K562 (cell line): ENCODE results near the gene CEP70.

Experiments used
- DPF2 ChIP-seq: fragments of 450-650 bp; IDR thresholded peaks from 2 replicates; pipeline ENCODE4 v1.6.1; 2016
- MTF1 ChIP-seq: fragments of 250-450 bp; sonication (Bioruptor Pico); IDR thresholded peaks from 2 replicates; pipeline ENCODE4 v1.9.0; 2021; ENCODE audit warnings: moderate library complexity, mild to moderate bottlenecking, inconsistent platforms, borderline replicate concordance
- SREBF1 ChIP-seq: fragments of 150-350 bp; IDR thresholded peaks from 2 replicates; pipeline ENCODE4 v1.6.1; 2014; ENCODE audit warnings: antibody characterized with exemption, low read depth, low read length, borderline replicate concordance
- TF ChIP-seq, protein P1 (sequence below): sonication (generic); formaldehyde crosslinking; IDR thresholded peaks from 2 replicates; pipeline ENCODE4 v1.8.0; 2022; ENCODE audit warnings: mild to moderate bottlenecking, missing genetic modification reagents
- TF ChIP-seq, protein P2 (sequence below), 3 experiments: IDR thresholded peaks in 2 of 3; conservative IDR thresholded peaks in 1 of 3; 2 replicates each; pipeline ENCODE4 v1.5.1; 2011 to 2012; ENCODE audit warnings: low read length in 3 of 3, mild to moderate bottlenecking in 3 of 3, control low read depth in 2 of 3, improper control_type of control experiment in 1 of 3, inconsistent platforms in 1 of 3, low read depth in 1 of 3, mixed read lengths in 1 of 3, moderate library complexity in 1 of 3; ENCODE audit not compliant: insufficient read depth in 2 of 3
- TF ChIP-seq, protein P3 (sequence below), 3 experiments: fragments of 200-800 bp in 1 of 3; fragments of 250-450 bp in 1 of 3; fragments of 450-650 bp in 1 of 3; sonication (Bioruptor Pico) in 1 of 3; sonication (Bioruptor generic) in 1 of 3; formaldehyde crosslinking in 1 of 3; IDR thresholded peaks; 2 replicates each; pipeline versions ENCODE4 v1.6.1 to v1.8.0; 2016 to 2022; ENCODE audit warnings: mild to moderate bottlenecking in 2 of 3, missing genetic modification characterization in 2 of 3, missing compliant biosample characterization in 1 of 3, moderate library complexity in 1 of 3
- TF ChIP-seq, protein P4 (sequence below): sonication (generic); formaldehyde crosslinking; IDR thresholded peaks from 2 replicates; pipeline ENCODE4 v1.8.1; 2023; ENCODE audit warnings: missing genetic modification reagents, mild to moderate bottlenecking, borderline replicate concordance
- TF ChIP-seq, protein P5 (sequence below): sonication (generic); formaldehyde crosslinking; IDR thresholded peaks from 2 replicates; pipeline ENCODE4 v1.8.0; 2022; ENCODE audit warnings: missing genetic modification reagents, mild to moderate bottlenecking, borderline replicate concordance

DNA sequence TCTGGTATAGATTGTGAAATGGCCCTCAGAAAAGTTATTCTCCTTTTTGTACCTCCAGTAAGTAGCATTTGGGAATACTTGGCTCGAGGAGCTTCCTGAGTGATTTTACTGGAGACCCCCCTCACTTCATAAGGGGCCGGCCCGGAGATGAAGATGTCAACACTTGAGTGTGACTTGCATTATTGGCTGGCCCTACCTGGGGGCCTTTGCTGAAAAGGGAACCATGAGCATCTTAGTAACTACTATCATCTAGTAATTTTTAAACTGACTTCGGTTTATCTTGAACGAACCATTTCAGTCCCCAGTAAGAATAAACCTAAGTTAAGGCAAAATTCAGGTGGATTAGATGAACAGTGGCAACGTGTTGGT, 15.8 kb upstream of the CEP70 start:
- TF ChIP-seq, protein P1, sequence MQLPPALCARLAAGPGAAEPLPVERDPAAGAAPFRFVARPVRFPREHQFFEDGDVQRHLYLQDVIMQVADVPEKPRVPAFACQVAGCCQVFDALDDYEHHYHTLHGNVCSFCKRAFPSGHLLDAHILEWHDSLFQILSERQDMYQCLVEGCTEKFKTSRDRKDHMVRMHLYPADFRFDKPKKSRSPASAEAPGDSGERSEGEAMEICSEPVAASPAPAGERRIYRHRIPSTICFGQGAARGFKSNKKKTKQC (CRISPR knock-in tag): no peak
- TF ChIP-seq DPF2 (no peak), MTF1 (CRISPR knock-in tag) (no peak), SREBF1 (no peak)
- TF ChIP-seq, protein P2, sequence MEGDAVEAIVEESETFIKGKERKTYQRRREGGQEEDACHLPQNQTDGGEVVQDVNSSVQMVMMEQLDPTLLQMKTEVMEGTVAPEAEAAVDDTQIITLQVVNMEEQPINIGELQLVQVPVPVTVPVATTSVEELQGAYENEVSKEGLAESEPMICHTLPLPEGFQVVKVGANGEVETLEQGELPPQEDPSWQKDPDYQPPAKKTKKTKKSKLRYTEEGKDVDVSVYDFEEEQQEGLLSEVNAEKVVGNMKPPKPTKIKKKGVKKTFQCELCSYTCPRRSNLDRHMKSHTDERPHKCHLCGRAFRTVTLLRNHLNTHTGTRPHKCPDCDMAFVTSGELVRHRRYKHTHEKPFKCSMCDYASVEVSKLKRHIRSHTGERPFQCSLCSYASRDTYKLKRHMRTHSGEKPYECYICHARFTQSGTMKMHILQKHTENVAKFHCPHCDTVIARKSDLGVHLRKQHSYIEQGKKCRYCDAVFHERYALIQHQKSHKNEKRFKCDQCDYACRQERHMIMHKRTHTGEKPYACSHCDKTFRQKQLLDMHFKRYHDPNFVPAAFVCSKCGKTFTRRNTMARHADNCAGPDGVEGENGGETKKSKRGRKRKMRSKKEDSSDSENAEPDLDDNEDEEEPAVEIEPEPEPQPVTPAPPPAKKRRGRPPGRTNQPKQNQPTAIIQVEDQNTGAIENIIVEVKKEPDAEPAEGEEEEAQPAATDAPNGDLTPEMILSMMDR (IDR thresholded peaks at IDR 0.05 in 2 of 3, conservative IDR thresholded peaks at IDR 0.05 in 1 of 3; ENCODE audit: insufficient read depth in 2 of 3, low read depth in 1 of 3, low read length in 3 of 3): no peak
- TF ChIP-seq, protein P3, sequence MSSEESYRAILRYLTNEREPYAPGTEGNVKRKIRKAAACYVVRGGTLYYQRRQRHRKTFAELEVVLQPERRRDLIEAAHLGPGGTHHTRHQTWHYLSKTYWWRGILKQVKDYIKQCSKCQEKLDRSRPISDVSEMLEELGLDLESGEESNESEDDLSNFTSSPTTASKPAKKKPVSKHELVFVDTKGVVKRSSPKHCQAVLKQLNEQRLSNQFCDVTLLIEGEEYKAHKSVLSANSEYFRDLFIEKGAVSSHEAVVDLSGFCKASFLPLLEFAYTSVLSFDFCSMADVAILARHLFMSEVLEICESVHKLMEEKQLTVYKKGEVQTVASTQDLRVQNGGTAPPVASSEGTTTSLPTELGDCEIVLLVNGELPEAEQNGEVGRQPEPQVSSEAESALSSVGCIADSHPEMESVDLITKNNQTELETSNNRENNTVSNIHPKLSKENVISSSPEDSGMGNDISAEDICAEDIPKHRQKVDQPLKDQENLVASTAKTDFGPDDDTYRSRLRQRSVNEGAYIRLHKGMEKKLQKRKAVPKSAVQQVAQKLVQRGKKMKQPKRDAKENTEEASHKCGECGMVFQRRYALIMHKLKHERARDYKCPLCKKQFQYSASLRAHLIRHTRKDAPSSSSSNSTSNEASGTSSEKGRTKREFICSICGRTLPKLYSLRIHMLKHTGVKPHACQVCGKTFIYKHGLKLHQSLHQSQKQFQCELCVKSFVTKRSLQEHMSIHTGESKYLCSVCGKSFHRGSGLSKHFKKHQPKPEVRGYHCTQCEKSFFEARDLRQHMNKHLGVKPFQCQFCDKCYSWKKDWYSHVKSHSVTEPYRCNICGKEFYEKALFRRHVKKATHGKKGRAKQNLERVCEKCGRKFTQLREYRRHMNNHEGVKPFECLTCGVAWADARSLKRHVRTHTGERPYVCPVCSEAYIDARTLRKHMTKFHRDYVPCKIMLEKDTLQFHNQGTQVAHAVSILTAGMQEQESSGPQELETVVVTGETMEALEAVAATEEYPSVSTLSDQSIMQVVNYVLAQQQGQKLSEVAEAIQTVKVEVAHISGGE (CRISPR knock-in tag; IDR thresholded peaks at IDR 0.05): no peak
- TF ChIP-seq, protein P4, sequence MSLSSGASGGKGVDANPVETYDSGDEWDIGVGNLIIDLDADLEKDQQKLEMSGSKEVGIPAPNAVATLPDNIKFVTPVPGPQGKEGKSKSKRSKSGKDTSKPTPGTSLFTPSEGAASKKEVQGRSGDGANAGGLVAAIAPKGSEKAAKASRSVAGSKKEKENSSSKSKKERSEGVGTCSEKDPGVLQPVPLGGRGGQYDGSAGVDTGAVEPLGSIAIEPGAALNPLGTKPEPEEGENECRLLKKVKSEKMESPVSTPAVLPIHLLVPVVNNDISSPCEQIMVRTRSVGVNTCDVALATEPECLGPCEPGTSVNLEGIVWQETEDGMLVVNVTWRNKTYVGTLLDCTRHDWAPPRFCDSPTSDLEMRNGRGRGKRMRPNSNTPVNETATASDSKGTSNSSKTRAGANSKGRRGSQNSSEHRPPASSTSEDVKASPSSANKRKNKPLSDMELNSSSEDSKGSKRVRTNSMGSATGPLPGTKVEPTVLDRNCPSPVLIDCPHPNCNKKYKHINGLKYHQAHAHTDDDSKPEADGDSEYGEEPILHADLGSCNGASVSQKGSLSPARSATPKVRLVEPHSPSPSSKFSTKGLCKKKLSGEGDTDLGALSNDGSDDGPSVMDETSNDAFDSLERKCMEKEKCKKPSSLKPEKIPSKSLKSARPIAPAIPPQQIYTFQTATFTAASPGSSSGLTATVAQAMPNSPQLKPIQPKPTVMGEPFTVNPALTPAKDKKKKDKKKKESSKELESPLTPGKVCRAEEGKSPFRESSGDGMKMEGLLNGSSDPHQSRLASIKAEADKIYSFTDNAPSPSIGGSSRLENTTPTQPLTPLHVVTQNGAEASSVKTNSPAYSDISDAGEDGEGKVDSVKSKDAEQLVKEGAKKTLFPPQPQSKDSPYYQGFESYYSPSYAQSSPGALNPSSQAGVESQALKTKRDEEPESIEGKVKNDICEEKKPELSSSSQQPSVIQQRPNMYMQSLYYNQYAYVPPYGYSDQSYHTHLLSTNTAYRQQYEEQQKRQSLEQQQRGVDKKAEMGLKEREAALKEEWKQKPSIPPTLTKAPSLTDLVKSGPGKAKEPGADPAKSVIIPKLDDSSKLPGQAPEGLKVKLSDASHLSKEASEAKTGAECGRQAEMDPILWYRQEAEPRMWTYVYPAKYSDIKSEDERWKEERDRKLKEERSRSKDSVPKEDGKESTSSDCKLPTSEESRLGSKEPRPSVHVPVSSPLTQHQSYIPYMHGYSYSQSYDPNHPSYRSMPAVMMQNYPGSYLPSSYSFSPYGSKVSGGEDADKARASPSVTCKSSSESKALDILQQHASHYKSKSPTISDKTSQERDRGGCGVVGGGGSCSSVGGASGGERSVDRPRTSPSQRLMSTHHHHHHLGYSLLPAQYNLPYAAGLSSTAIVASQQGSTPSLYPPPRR (CRISPR knock-in tag): no peak
- TF ChIP-seq, protein P5, sequence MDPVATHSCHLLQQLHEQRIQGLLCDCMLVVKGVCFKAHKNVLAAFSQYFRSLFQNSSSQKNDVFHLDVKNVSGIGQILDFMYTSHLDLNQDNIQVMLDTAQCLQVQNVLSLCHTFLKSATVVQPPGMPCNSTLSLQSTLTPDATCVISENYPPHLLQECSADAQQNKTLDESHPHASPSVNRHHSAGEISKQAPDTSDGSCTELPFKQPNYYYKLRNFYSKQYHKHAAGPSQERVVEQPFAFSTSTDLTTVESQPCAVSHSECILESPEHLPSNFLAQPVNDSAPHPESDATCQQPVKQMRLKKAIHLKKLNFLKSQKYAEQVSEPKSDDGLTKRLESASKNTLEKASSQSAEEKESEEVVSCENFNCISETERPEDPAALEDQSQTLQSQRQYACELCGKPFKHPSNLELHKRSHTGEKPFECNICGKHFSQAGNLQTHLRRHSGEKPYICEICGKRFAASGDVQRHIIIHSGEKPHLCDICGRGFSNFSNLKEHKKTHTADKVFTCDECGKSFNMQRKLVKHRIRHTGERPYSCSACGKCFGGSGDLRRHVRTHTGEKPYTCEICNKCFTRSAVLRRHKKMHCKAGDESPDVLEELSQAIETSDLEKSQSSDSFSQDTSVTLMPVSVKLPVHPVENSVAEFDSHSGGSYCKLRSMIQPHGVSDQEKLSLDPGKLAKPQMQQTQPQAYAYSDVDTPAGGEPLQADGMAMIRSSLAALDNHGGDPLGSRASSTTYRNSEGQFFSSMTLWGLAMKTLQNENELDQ (CRISPR knock-in tag): no peak
